GM21717 (cell line): Measurements from ENCODE around the gene QPRT.
"Not testable (repeated sequence)": the region's sequence is repeated elsewhere in the genome, so short reads cannot be mapped to it uniquely, and the experiment has no call there.

Experiments
- ATAC-seq: cut with Tn5 transposase; IDR thresholded peaks from one replicate; pipeline ENCODE4 v1.9.1; 2021; ENCODE audit warnings: mild to moderate bottlenecking, moderate library complexity; ENCODE audit not compliant: unreplicated experiment

Gene QPRT

DNA sequence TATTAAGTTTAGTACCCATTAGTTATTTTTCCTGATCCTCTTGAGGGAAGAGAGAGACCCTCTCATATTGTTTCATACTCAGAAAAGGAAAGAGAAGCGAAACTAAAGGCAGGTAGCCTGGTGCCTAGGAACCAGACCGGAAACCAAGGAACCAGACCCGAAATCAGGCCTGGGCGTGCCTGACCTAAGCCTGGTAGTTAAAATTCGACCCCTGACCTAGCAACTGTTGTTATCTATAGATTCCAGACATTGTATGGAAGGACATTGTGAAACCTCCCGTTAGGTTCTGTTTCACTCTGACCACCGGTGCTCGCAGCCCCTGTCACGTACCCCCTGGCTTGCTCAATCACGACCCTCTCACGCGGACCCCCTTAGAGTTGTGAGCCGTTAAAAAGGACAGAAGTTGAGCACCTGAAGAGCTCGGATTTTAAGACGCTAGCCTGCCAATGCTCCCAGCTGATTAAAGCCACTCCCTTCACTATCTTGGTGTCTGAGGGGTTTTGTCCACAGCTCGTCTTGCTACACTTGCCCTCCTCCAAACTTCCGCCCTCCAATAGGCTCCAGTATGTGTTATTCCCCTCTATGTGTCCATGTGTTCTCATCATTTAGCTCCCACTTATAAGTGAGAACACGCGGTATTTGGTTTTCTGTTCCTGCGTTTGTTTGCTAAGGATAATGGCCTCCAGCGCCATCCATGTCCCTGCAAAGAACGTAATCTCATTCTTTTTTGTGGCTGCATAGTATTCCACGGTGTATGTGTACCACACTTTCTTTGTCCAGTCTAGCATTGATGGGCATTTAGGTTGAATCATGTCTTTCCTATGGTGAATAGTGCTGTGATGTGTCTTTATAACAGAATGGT, 10.7 kb downstream of the QPRT start:
- ATAC-seq: not testable (repeated sequence)

- not testable (repeated sequence) for ATAC-seq
Observed at GRCh38 chr16:29692606-29693005, 13.6 kb downstream of the QPRT start.

- no peak for ATAC-seq
Observed at GRCh38 chr16:29694384-29695195, 15.6 kb downstream of the QPRT start.

- not testable (repeated sequence) for ATAC-seq
Observed at GRCh38 chr16:29695675-29696074, 16.7 kb downstream of the QPRT start.

DNA sequence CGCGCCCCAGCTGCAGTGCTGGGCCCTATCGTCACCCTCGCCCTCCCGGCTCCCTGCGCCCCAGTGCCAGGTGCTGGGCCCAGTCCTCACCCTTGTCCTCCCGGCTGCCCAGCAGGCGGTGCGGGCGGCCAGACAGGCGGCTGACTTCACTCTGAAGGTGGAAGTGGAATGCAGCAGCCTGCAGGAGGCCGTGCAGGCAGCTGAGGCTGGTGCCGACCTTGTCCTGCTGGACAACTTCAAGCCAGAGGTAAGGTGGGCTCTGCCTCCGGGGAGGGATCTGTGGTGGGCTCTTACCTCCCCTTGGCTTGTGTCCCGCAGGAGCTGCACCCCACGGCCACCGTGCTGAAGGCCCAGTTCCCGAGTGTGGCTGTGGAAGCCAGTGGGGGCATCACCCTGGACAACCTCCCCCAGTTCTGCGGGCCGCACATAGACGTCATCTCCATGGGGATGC, 17.9 kb downstream of the QPRT start:
- ATAC-seq: no peak

- no peak for ATAC-seq
Observed at GRCh38 chr16:29697391-29697790, 18.4 kb downstream of the QPRT start.

- ATAC-seq: no peak
Observed at GRCh38 chr16:29698042-29698441, 19.1 kb downstream of the QPRT start.

GRCh38 chr16:29698484-29699323, 19.7 kb downstream of the QPRT start:
- no peak for ATAC-seq

GRCh38 chr16:29699324-29700219, 20.6 kb downstream of the QPRT start:
- no peak for ATAC-seq

DNA sequence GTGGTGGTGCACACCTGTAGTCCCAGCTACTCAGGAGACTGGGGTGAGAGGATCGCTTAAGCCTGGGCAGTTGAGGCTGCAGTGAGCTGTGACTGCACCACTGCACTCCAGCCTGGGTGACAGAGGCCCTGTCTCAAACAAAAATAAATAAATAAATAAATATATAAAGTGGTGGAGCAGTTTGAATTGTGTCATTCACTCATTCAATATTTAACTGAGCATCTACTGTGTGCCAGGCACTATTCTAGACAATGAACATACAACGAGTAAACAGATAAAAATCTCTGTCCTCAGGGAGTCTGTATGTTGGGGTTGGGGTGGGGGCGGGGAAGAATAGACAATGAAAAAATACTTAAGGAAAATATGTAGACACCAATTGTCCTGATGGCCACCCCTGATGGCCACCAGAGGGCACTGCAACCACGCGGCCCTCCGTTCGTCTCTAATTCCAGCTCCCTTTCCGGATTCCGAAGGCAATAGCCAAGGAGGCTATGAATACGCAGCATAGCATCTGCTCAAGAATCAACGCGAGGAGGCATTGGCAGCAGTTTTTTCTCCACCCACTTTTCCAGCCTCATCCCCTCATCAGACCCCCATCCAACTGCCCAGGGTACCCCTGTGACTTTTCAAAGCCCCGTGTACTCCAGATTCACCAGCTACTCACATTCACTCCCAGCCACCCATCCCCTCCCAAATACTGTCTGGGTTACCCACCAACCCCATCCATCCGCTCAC, 21.4 kb downstream of the QPRT start:
- no peak for ATAC-seq

- ATAC-seq: no peak
Observed at GRCh38 chr16:29701214-29701555, 22.2 kb downstream of the QPRT start.

DNA sequence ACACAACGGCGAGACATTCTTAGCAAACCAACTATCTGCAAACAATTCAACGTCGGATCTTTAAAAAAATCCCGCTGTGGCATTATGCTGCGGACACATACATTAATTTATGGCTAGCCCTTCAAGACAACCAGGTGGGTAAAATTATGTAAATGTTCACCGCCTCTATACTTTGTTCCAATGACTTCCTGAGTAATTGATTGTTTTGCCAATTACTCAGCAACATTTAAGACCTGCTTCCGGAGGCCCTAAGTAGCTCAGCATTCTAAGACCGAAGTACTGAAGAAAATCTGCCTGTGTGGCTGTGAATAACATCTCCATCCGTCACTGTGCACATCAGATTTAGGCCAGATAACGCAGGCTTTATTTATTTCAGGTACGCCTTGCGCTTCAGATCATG, 23.3 kb downstream of the QPRT start:
- ATAC-seq: no peak

DNA sequence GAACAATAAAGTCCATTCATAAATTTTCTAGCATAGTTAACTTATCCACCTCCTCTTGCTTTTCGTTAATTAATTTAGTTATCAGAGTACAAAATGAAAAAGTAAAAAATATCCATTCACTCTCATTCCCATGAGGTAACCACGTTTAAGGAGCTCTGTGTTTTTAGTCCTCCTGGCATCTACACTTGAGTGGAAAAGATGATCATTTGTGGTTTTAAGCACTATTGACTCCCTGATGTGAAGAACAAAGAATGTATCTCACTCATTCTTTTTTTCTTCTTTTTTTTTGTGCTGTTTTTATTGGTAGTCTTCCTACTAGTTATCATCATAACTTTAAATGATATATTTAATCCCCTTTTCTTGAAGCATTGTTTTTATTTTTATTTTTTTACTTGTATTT, 26.1 kb downstream of the QPRT start:
- ATAC-seq: no peak

- ATAC-seq: not testable (repeated sequence)
Observed at GRCh38 chr16:29707160-29707559, 28.2 kb downstream of the QPRT start.

DNA sequence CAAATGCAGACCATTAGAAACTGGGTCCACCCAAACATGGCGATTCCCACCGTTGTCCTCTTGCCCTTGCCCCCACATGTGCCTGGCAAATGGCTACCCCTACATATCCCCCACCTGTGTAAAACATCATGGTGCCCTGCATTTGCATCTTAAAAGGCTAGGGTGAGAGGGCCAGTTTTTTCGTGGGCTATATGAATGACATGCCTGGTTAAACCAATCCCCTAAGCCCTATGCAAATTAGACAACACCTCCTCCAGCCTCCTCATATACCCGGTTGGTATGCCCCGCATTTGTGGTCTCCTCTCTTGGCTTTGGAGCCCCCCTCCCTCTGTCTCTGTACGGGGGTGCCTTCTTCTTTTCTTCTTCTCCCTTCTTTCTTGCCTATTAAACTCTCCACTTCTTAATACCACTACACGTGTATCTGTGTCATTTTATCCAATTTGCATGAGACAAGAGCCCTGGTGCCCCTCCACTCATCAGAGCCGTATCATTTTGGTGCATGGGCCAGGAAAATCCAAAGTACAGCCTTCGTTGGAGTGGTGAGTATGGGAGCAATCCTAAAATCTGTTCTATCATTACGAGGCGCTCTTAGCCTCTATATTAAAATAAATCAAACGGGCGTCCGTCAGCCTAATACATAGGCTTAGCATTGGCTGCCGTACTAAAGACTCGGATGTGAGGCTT, 30.1 kb downstream of the QPRT start:
- no peak for ATAC-seq

GRCh38 chr16:29709657-29710056, 30.7 kb downstream of the QPRT start:
- ATAC-seq: not testable (repeated sequence)

GRCh38 chr16:29710227-29711219, 31.5 kb downstream of the QPRT start:
- ATAC-seq: no peak

- ATAC-seq: no peak
Observed at GRCh38 chr16:29712809-29713208, 33.8 kb downstream of the QPRT start.
